Keratinocyte (primary cell): ENCODE measurements around the gene SUGCT.

Experiments
- CTCF ChIP-seq, 3 experiments: IDR thresholded peaks in 1 of 3; conservative IDR thresholded peaks in 1 of 3; optimal IDR thresholded peaks in 1 of 3; 2 replicates in 2 of 3; 3 replicates in 1 of 3; pipeline versions ENCODE3 to v1.5.1; 2011; ENCODE audit warnings: low read length in 3 of 3, mild to moderate bottlenecking in 3 of 3, moderate library complexity in 2 of 3, control low read depth in 1 of 3, inconsistent platforms in 1 of 3; ENCODE audit not compliant: insufficient read depth in 2 of 3; ENCODE audit errors: extremely low read depth in 1 of 3
- EZH2 ChIP-seq: IDR thresholded peaks from one replicate; pipeline ENCODE4 v1.6.1; 2012; ENCODE audit warnings: inconsistent platforms, mild to moderate bottlenecking, low read length, moderate library complexity

- TF ChIP-seq CTCF (optimal IDR thresholded peaks at IDR 0.05 in 1 of 3, IDR thresholded peaks at IDR 0.05 in 1 of 3, conservative IDR thresholded peaks at IDR 0.05 in 1 of 3; ENCODE audit: extremely low read depth in 1 of 3, insufficient read depth in 2 of 3, low read length in 3 of 3) (no peak), EZH2 (no peak)
Observed at GRCh38 chr7:40720416-40720815, 585.6 kb downstream of the SUGCT start.
